ENCODE measurements around the gene CHERP. TPM values are rescaled to one million over a fixed set of nuclear protein-coding genes. Genes with fewer than 3 reads are reported as not detected.

The CHERP gene
- total and polyA plus RNA-seq, 2 of the 8 experiments (the other 6 are each of a cell fraction or from before 2014, with no cell fraction given) = 13.9 to 73.7 TPM

- Histone ChIP-seq H4K91ac (replicated peaks; ENCODE audit: insufficient read length, low read length) (no peak overlapping the region), H3K27ac (ENCODE audit: low read depth, low read length) (no peak overlapping the region), H3K23me2 (ENCODE audit: low read depth, low read length) (no peaks in the 10 kb centered on the region), H3K23ac (ENCODE audit: insufficient read length) (no peak overlapping the region), H3K4me1 (replicated peaks in 1 of 4; ENCODE audit: control insufficient read depth in 3 of 4, insufficient read depth in 4 of 4, low read length in 3 of 4) (peaks cover 10 to 55% (median 34%) of the 10 kb centered on the region in 4 experiments), H3K4ac (replicated peaks; ENCODE audit: insufficient read length, low read depth, low read length) (no peak overlapping the region), H2BK20ac (ENCODE audit: low read length) (no peak overlapping the region), H3K36me3 (ENCODE audit: control insufficient read depth in 2 of 4, insufficient read depth in 4 of 4, low read length in 3 of 4) (no peaks in the 10 kb centered on the region), H2BK12ac (ENCODE audit: low read depth, low read length) (no peak overlapping the region), H2AFZ (ENCODE audit: low read length) (no peak overlapping the region), H3K14ac (ENCODE audit: insufficient read length) (no peak overlapping the region), H3K18ac (ENCODE audit: extremely low read depth, low read length) (no peak overlapping the region), H2BK120ac (replicated peaks; ENCODE audit: low read depth, low read length) (no peak overlapping the region), H3K56ac (replicated peaks; ENCODE audit: insufficient read length, low read depth, low read length) (no peak overlapping the region), H4K8ac (ENCODE audit: extremely low read depth, insufficient read depth, low read length) (peak overlapping the region; percentile 0; the same call in 1 of the 2 replicates), H3K79me1 (ENCODE audit: low read depth, low read length) (peaks cover 44% of the 10 kb centered on the region), H4K20me1 (replicated peaks in 1 of 2; ENCODE audit: control insufficient read depth in 1 of 2, insufficient read depth in 2 of 2, low read length in 2 of 2) (peaks cover 36 to 50% of the 10 kb centered on the region in 2 experiments), H3K79me2 (ENCODE audit: control insufficient read depth in 1 of 2, insufficient read depth in 2 of 2, low read length in 2 of 2) (peaks cover 15 to 95% of the 10 kb centered on the region in 2 experiments; a peak in 3 of 4 replicates), H3K9ac (replicated peaks in 1 of 4; ENCODE audit: extremely low read depth in 1 of 4, low read depth in 3 of 4, low read length in 3 of 4) (no peak overlapping the region; a peak in 1 of 7 replicates), H4K5ac (ENCODE audit: insufficient read length, low read depth, low read length) (no peak overlapping the region), H3K4me2 (ENCODE audit: insufficient read depth in 1 of 2, low read depth in 2 of 2, low read length in 2 of 2) (peak overlapping the region; percentile 28 to 30; a peak in 2 of 4 replicates), H3K9me3 (ENCODE audit: insufficient read depth in 2 of 2, low read depth in 1 of 2, low read length in 1 of 2) (no peaks in the 10 kb centered on the region), H3K27me3 (replicated peaks in 1 of 4; ENCODE audit: control insufficient read depth in 3 of 4, extremely low read depth in 1 of 4, insufficient read depth in 3 of 4, low read length in 3 of 4) (no peaks in the 10 kb centered on the region), H2BK5ac (ENCODE audit: low read depth, low read length) (peak overlapping the region; percentile 18; the same call in 1 of the 2 replicates), H2BK15ac (ENCODE audit: low read length) (no peak overlapping the region), H2AK5ac (ENCODE audit: low read depth, low read length) (no peak overlapping the region), H3K4me3 (ENCODE audit: extremely low read depth in 1 of 4, insufficient read depth in 2 of 4, low read depth in 3 of 4, low read length in 4 of 4) (no peak overlapping the region)
- WGBS, 2 experiments (ENCODE audit: extremely low coverage in 1 of 2, insufficient coverage in 1 of 2, insufficient read length in 1 of 2, insufficient replicate concordance in 2 of 2, low coverage in 1 of 2, low lambda C conversion rate in 2 of 2, missing lambda C conversion rate in 1 of 2) = 87% methylated on average over 26 of the region's 26 CpGs; no CpG with 5 or more reads in 1 of the 2 experiments
- ChIA-PET POLR2A (ENCODE audit: partially characterized antibody) (interaction anchor here (0.7 to 1.8 kb wide), 7 partner anchors 11 to 48 kb away, joined by 3 to 9 read pairs (median 3); partner anchors contain the start of gene SLC35E1), CTCF (ENCODE audit: partially characterized antibody) (interaction anchor here (0.6 to 1.7 kb wide), 5 partner anchors 11 to 804 kb away, joined by 3 to 6 read pairs (median 4); no protein-coding TSS in a partner anchor)
- FAIRE-seq (no peak), DNase-seq (ENCODE audit: low read depth in 1 of 2, low spot score in 2 of 2) (no peak)
- TF ChIP-seq SUZ12 (IDR thresholded peaks at IDR 0.05; ENCODE audit: low read length) = no peak
- TF ChIP-seq RAD21 (IDR thresholded peaks at IDR 0.05 in 1 of 2, conservative IDR thresholded peaks at IDR 0.05 in 1 of 2; ENCODE audit: low read depth in 2 of 2, low read length in 2 of 2) = 0 out of 4 replicates have a peak, but pooled peaks of 1 of the 2 experiments have one; percentile 5
Measured at GRCh38 chr19:16587833-16588823, 45.9 kb upstream of the CHERP start.

All from H1 (cell line).